Endothelial cell of umbilical vein (primary cell): ENCODE results near the gene XRCC4. TPM values are rescaled to one million over a fixed set of nuclear protein-coding genes. Genes with fewer than 3 reads are reported as not detected.
A peak's percentile ranks its signal among the peaks of the same experiment; 100 is the strongest.

Experiments used
- BruUV-seq: library from RNA; stranded (reverse); fragments of 400-500 nt; replicated peaks from 2 replicates; lab custom pipeline; 2021; lab: Mats Ljungman, UMichigan
- CTCF ChIA-PET: fragments of 300-600, 350-600 bp; sonication (Branson Sonifier 250); formaldehyde crosslinking; loops from one replicate; lab custom pipeline; 2021; ENCODE audit warnings: antibody characterized with exemption, inconsistent platforms; lab: Charles Lee
- POLR2A ChIA-PET: fragments of 300-600, 350-600 bp; sonication (Branson Sonifier 250); formaldehyde crosslinking; loops from one replicate; lab custom pipeline; 2021; ENCODE audit warnings: antibody characterized with exemption, inconsistent platforms; lab: Charles Lee
- DNase-seq: peaks from one replicate; pipeline ENCODE4 v3.0.0-alpha.2; 2011; ENCODE audit warnings: low read depth, low spot score
- FAIRE-seq: peaks from 2 replicates; lab custom pipeline; 2011; peaks lifted over from hg19 to GRCh38; lab: Jason Lieb, UNC
- H2AFZ ChIP-seq: 2 replicates; pipeline ENCODE4 v1.6.0; 2012; ENCODE audit warnings: low read depth, low read length, control low read depth, inconsistent platforms
- H3K27ac ChIP-seq: 2 replicates; pipeline ENCODE4 v1.5.1; 2011; ENCODE audit warnings: low read depth, mild to moderate bottlenecking, control low read depth, low read length, moderate library complexity; ENCODE audit not compliant: insufficient read depth
- H3K27me3 ChIP-seq, 2 experiments: 2 replicates each; pipeline versions ENCODE4 v1.6.0 to v1.6.1; 2011; ENCODE audit warnings: low read length in 2 of 2, mixed read lengths in 1 of 2; ENCODE audit not compliant: control insufficient read depth in 2 of 2, insufficient read depth in 2 of 2
- H3K36me3 ChIP-seq, 2 experiments: 2 replicates in 1 of 2; 3 replicates in 1 of 2; pipeline ENCODE4 v1.5.1; 2011; ENCODE audit warnings: low read length in 2 of 2, mild to moderate bottlenecking in 1 of 2, moderate library complexity in 1 of 2; ENCODE audit not compliant: control insufficient read depth in 2 of 2, insufficient read depth in 2 of 2; ENCODE audit errors: extremely low read depth in 1 of 2
- H3K4me1 ChIP-seq: 3 replicates; pipeline ENCODE4 v1.5.1; 2011; ENCODE audit warnings: mild to moderate bottlenecking, low read length; ENCODE audit not compliant: control insufficient read depth, insufficient read depth; ENCODE audit errors: extremely low read depth
- H3K4me2 ChIP-seq: 2 replicates; pipeline ENCODE4 v1.6.1; 2011; ENCODE audit warnings: low read length, control low read depth, mixed read lengths; ENCODE audit not compliant: insufficient read depth
- H3K4me3 ChIP-seq, 3 experiments: fragments of 200-600 bp in 1 of 3; sonication (generic), shearing (Covaris generic) in 1 of 3; replicated peaks in 1 of 3; 2 replicates each; pipeline ENCODE4 v1.5.1; 2011 to 2016; ENCODE audit warnings: control low read depth in 3 of 3, low read length in 3 of 3, mild to moderate bottlenecking in 2 of 3, inconsistent platforms in 1 of 3, low read depth in 1 of 3, moderate library complexity in 1 of 3; ENCODE audit not compliant: insufficient read depth in 1 of 3
- H3K79me2 ChIP-seq: 2 replicates; pipeline ENCODE4 v1.6.0; 2012; ENCODE audit warnings: low read length, inconsistent platforms; ENCODE audit not compliant: control insufficient read depth, insufficient read depth
- H3K9ac ChIP-seq: replicated peaks from 2 replicates; pipeline ENCODE3; 2011; ENCODE audit warnings: low read length, control low read depth; ENCODE audit not compliant: insufficient read depth; ENCODE audit errors: extremely low read depth
- H3K9me1 ChIP-seq: replicated peaks from 3 replicates; pipeline ENCODE4 v1.6.0; 2011; ENCODE audit warnings: mild to moderate bottlenecking, low read length; ENCODE audit not compliant: control insufficient read depth, insufficient read depth; ENCODE audit errors: extremely low read depth
- H3K9me3 ChIP-seq: replicated peaks from 2 replicates; pipeline ENCODE4 v1.5.1; 2012; ENCODE audit warnings: low read length, inconsistent platforms; ENCODE audit not compliant: control insufficient read depth, insufficient read depth
- H4K20me1 ChIP-seq: replicated peaks from 2 replicates; pipeline ENCODE3; 2011; ENCODE audit warnings: mild to moderate bottlenecking, low read length; ENCODE audit not compliant: control insufficient read depth, insufficient read depth; ENCODE audit errors: extremely low read depth
- EZH2 ChIP-seq: IDR thresholded peaks from 2 replicates; pipeline ENCODE4 v1.6.1; 2012; ENCODE audit warnings: borderline replicate concordance, low read depth, mild to moderate bottlenecking, moderate library complexity, low read length, inconsistent platforms; ENCODE audit not compliant: severe bottlenecking
- FOS ChIP-seq: IDR thresholded peaks from 2 replicates; pipeline ENCODE4 v1.6.1; 2011; ENCODE audit warnings: mild to moderate bottlenecking, low read length, moderate library complexity, borderline replicate concordance; ENCODE audit not compliant: insufficient read depth
- JUN ChIP-seq: IDR thresholded peaks from 2 replicates; pipeline ENCODE4 v1.6.1; 2011; ENCODE audit warnings: borderline replicate concordance, low read depth; ENCODE audit not compliant: insufficient read length, insufficient read depth
- MYC ChIP-seq: IDR thresholded peaks from one replicate; pipeline ENCODE4 v1.6.1; 2011; ENCODE audit warnings: mild to moderate bottlenecking, low read depth, low read length
- dilution Hi-C: fragments of 300-500 bp; cut with MboI; formaldehyde crosslinking; loops from one replicate; pipeline ENCODE4 v1.15.0; 2019; ENCODE audit warnings: low sequenced_read_pairs; ENCODE audit not compliant: extremely low pct_ligation_motif_present
- intact Hi-C: fragments of 100-400 bp; cut with micrococcal nuclease; formaldehyde crosslinking; loops from one replicate; pipeline ENCODE4 v1.10.0; 2022
- polyA plus RNA-seq, 4 experiments: library from polyadenylated mRNA; depleted of rRNA in 3 of 4; stranded (reverse) in 3 of 4; unstranded in 1 of 4; fragments of >200 nt; gene quantifications; 2 replicates each; pipeline versions ENCODE4 v1.2.1 to v1.2.3, GENCODE V29; 2011 to 2012; ENCODE audit warnings: missing spikeins in 1 of 4
- total RNA-seq: library from RNA; stranded (reverse); gene quantifications from 2 replicates; pipeline ENCODE4 v1.2.3, GENCODE V29; 2021
- TF ChIP-seq, protein P1 (sequence below), 2 donors: IDR thresholded peaks; 1 replicate in 1 of 2; 2 replicates in 1 of 2; pipeline ENCODE4 v1.5.1; 2011; ENCODE audit warnings: low read length in 2 of 2, mild to moderate bottlenecking in 2 of 2, moderate library complexity in 2 of 2, control low read depth in 1 of 2, inconsistent platforms in 1 of 2, low read depth in 1 of 2; ENCODE audit not compliant: insufficient read depth in 1 of 2; ENCODE audit errors: extremely low read depth in 1 of 2
- TF ChIP-seq, protein P2 (sequence below): IDR thresholded peaks from 2 replicates; pipeline ENCODE4 v1.6.1; 2011; ENCODE audit not compliant: insufficient read depth, insufficient read length

XRCC4 gene
- total and polyA plus RNA-seq, 2 donors (not counting 3 experiments of a cell fraction or from before 2014, with no cell fraction given): 1.3 to 7.7 TPM

DNA sequence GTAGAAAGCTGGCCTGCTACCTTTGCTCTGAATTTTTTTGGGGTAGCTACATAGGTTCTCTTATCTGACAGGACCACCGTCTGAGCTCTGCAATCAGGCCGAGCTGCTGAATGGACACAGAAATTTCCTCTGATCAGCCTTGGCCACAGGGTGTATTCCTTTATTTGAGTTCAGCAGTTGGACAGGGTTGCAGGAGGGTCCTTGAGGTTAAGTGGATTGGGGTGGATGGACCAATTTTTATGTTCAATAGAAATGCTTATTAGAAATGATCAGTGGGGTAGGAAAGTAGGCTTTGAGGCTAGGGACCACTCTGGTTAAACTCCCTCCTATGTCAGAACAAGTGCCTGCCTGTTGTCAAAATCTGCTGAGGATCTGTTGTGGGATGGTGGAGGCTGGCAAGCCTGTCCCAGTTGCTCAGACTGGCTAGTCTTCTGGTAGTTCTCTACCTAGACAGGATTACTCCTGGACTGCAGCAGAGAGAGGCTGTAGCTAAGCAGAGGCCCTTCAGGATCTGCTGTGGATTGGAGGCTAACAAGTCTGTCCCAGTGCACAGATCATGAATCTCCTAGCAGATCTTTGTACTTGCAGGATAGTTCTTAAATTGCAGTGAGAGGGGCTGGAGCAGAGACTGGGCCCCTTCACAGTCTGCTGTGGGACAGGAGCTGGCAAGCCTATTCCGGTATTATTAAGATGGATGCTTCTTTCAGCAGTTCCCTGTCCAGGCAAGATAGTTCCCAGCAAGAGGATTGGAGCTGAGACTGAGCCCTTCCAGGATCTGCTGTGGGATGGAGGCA lies 18.0 kb downstream of the XRCC4 start:
- DNase-seq (no peak), FAIRE-seq (no peak)
- Histone ChIP-seq H3K27me3 (peaks cover 15 to 18% of the 10 kb centered on the region in 2 experiments), H3K9me1 (no peaks in the 10 kb centered on the region), H3K36me3 (no peaks in the 10 kb centered on the region), H3K4me3 (no peak overlapping the region), H4K20me1 (peaks cover 3% of the 10 kb centered on the region), H3K27ac (no peak overlapping the region), H3K9ac (no peak overlapping the region), H3K9me3 (no peaks in the 10 kb centered on the region), H3K79me2 (no peaks in the 10 kb centered on the region), H3K4me1 (peaks cover 16% of the 10 kb centered on the region), H2AFZ (no peak overlapping the region), H3K4me2 (no peak overlapping the region)
- BruUV-seq: no TSS peak
- ChIA-PET POLR2A (no interaction called here), CTCF (interaction anchor here (0.7 to 1.0 kb wide), 2 partner anchors 18 to 168 kb away, joined by 3 to 4 read pairs; partner anchors contain the start of genes TMEM167A and XRCC4)
- intact Hi-C loops: loop anchor here (5.0 to 10.0 kb wide), 2 partner anchors 339 to 377 kb away; partner anchors contain the start of gene VCAN
- no peak for TF ChIP-seq MYC
- TF ChIP-seq, protein P1, sequence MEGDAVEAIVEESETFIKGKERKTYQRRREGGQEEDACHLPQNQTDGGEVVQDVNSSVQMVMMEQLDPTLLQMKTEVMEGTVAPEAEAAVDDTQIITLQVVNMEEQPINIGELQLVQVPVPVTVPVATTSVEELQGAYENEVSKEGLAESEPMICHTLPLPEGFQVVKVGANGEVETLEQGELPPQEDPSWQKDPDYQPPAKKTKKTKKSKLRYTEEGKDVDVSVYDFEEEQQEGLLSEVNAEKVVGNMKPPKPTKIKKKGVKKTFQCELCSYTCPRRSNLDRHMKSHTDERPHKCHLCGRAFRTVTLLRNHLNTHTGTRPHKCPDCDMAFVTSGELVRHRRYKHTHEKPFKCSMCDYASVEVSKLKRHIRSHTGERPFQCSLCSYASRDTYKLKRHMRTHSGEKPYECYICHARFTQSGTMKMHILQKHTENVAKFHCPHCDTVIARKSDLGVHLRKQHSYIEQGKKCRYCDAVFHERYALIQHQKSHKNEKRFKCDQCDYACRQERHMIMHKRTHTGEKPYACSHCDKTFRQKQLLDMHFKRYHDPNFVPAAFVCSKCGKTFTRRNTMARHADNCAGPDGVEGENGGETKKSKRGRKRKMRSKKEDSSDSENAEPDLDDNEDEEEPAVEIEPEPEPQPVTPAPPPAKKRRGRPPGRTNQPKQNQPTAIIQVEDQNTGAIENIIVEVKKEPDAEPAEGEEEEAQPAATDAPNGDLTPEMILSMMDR (IDR thresholded peaks at IDR 0.05; ENCODE audit: extremely low read depth in 1 of 2, insufficient read depth in 1 of 2, low read depth in 1 of 2, low read length in 2 of 2): no peak
- dilution Hi-C loops: no loop called here

DNA sequence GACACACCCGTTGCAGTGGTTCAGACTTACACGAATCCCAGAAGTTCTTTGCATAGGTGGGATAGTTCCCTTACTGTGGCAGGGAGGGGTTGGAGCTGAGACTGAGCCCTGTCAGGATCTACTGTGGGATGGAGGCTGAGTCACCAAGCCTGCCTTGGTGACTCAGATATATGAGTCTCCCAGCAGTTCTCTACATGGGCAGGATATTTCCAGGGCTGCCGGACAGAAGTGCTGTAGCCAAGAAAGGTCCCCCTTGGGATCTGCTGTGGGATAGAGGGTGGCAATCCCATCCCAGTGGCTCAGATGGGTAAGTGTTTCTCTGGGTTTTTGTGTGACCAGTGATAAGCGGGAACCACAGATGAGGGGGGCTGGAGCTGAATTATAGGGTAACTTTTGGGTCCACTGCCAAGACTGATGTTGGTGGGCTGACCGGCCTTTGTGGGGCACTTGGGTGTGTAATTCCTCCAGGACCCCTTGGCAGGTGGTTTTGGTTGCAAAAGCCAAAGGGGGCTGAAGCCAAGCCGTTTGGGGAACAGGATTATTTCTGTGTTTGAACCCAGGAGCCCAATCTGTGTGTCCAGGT lies 18.7 kb downstream of the XRCC4 start:
- Histone ChIP-seq H3K4me1 (peaks cover 16% of the 10 kb centered on the region), H4K20me1 (peaks cover 3% of the 10 kb centered on the region), H3K27ac (no peak overlapping the region), H3K9me3 (no peaks in the 10 kb centered on the region), H3K4me3 (no peak overlapping the region), H3K9me1 (no peaks in the 10 kb centered on the region), H2AFZ (no peak overlapping the region), H3K27me3 (peaks cover 17 to 24% of the 10 kb centered on the region in 2 experiments), H3K9ac (no peak overlapping the region), H3K4me2 (no peak overlapping the region), H3K36me3 (no peaks in the 10 kb centered on the region), H3K79me2 (no peaks in the 10 kb centered on the region)
- intact Hi-C loops: loop anchor here (1.0 to 10.0 kb wide), 3 partner anchors 19 to 376 kb away; partner anchors contain the start of genes TMEM167A, VCAN and XRCC4
- no TSS peak for BruUV-seq
- dilution Hi-C loops: no loop called here
- ChIA-PET POLR2A (no interaction called here), CTCF (interaction anchor here (0.5 to 1.0 kb wide), 2 partner anchors 18 to 455 kb away, joined by 3 read pairs; partner anchors contain the start of genes TMEM167A and XRCC4)
- peak; percentile 51 for DNase-seq
- peak; percentile 98 for TF ChIP-seq FOS
- TF ChIP-seq, protein P1 (IDR thresholded peaks at IDR 0.05; ENCODE audit: extremely low read depth in 1 of 2, insufficient read depth in 1 of 2, low read depth in 1 of 2, low read length in 2 of 2): no peak
- no peak for TF ChIP-seq EZH2
- TF ChIP-seq JUN: peak; percentile 57
- TF ChIP-seq, protein P2, sequence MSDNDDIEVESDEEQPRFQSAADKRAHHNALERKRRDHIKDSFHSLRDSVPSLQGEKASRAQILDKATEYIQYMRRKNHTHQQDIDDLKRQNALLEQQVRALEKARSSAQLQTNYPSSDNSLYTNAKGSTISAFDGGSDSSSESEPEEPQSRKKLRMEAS: no peak
- FAIRE-seq: peak; percentile 44
